ENCODE data around the gene SH2D1A.

DNA sequence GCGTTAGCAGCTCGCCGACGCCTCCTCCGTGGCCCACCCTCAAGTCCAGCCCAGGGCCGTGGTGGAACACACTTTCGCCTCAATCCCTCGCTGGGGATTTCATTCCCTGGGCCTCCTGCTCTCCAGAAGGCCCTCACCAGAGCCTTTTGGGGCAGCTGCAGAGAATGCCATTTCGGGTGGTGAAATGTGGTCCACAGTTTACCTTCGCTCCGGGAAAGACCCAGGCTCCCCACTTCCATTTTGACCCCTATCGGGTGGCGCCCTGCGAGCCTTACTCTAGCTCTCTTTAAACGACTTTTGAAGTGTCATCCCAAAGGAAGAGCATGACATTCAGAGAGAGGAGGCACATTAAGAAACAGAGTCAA lies 496 bp downstream of the SH2D1A start:
- TF ChIP-seq, protein P1, sequence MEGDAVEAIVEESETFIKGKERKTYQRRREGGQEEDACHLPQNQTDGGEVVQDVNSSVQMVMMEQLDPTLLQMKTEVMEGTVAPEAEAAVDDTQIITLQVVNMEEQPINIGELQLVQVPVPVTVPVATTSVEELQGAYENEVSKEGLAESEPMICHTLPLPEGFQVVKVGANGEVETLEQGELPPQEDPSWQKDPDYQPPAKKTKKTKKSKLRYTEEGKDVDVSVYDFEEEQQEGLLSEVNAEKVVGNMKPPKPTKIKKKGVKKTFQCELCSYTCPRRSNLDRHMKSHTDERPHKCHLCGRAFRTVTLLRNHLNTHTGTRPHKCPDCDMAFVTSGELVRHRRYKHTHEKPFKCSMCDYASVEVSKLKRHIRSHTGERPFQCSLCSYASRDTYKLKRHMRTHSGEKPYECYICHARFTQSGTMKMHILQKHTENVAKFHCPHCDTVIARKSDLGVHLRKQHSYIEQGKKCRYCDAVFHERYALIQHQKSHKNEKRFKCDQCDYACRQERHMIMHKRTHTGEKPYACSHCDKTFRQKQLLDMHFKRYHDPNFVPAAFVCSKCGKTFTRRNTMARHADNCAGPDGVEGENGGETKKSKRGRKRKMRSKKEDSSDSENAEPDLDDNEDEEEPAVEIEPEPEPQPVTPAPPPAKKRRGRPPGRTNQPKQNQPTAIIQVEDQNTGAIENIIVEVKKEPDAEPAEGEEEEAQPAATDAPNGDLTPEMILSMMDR (IDR thresholded peaks at IDR 0.05; ENCODE audit: insufficient read depth, low read depth, low read length) = no peak
- no peak for TF ChIP-seq EZH2 (IDR thresholded peaks at IDR 0.05; ENCODE audit: insufficient read depth, low read length)

Data from astrocyte (in vitro differentiated cells and primary cell).